Fibroblast of the aortic adventitia (primary cell): ENCODE results near the gene CELA2B. TPM values are rescaled to one million over a fixed set of nuclear protein-coding genes. Genes with fewer than 3 reads are reported as not detected.

Experiments used
- DNase-seq: peaks from one replicate; pipeline ENCODE4 v3.0.0-alpha.2; 2010; ENCODE audit warnings: low read depth
- H3K4me3 ChIP-seq: 2 replicates; pipeline ENCODE4 v1.5.1; 2011; ENCODE audit warnings: low read depth, mild to moderate bottlenecking, control low read depth, low read length, moderate library complexity
- CTCF ChIP-seq: IDR thresholded peaks from 2 replicates; pipeline ENCODE4 v1.5.1; 2011; ENCODE audit warnings: mild to moderate bottlenecking, low read length, control low read depth, inconsistent platforms; ENCODE audit not compliant: insufficient read depth
- total RNA-seq: library from RNA; depleted of rRNA; stranded (reverse); fragments of >200 nt; gene quantifications from 2 replicates; pipeline ENCODE4 v1.2.3, GENCODE V29; 2012; ENCODE audit warnings: low replicate concordance

The CELA2B gene
- total RNA-seq, 1 donor, result not detected

- DNase-seq, result no peak
- no peak for TF ChIP-seq CTCF
- H3K4me3 ChIP-seq, result no peak overlapping the region
Observed at GRCh38 chr1:15440357-15440756, 35.5 kb upstream of the CELA2B start.

- H3K4me3 ChIP-seq, result no peak overlapping the region
- no peak for TF ChIP-seq CTCF
- DNase-seq, result no peak
Observed at GRCh38 chr1:15441247-15441646, 34.7 kb upstream of the CELA2B start.

GRCh38 chr1:15442119-15442518, 33.8 kb upstream of the CELA2B start:
- no peak for DNase-seq
- no peak overlapping the region for H3K4me3 ChIP-seq
- TF ChIP-seq CTCF, result no peak

GRCh38 chr1:15442759-15443158, 33.1 kb upstream of the CELA2B start:
- no peak for TF ChIP-seq CTCF
- DNase-seq, result no peak
- H3K4me3 ChIP-seq, result no peak overlapping the region

GRCh38 chr1:15443281-15443680, 32.6 kb upstream of the CELA2B start:
- TF ChIP-seq CTCF, result no peak
- H3K4me3 ChIP-seq, result no peak overlapping the region
- no peak for DNase-seq

GRCh38 chr1:15444468-15445389, 31.2 kb upstream of the CELA2B start:
- H3K4me3 ChIP-seq, result no peak overlapping the region
- no peak for TF ChIP-seq CTCF
- DNase-seq, result no peak
